RWPE2 (cell line): ENCODE measurements around the gene VDAC1.
A peak's percentile ranks its signal among the peaks of the same experiment; 100 is the strongest.

Source experiments
- ATAC-seq: fragments of 200-7000 bp; cut with Tn5 transposase; 3 replicates; pipeline ENCODE4 v1.9.1; 2021; ENCODE audit warnings: low read depth
- DNase-seq: peaks from one replicate; pipeline ENCODE4 v3.0.0-alpha.2; 2020; ENCODE audit warnings: low spot score
- H3K27ac ChIP-seq: fragments of 450-650 bp; 2 replicates; pipeline ENCODE4 v1.5.1; 2017; ENCODE audit warnings: mild to moderate bottlenecking; ENCODE audit not compliant: poor library complexity, severe bottlenecking
- H3K27me3 ChIP-seq: fragments of 250-450 bp; sonication (Bioruptor Pico); 2 replicates; pipeline ENCODE4 v1.5.1; 2021; ENCODE audit warnings: mild to moderate bottlenecking, moderate library complexity; ENCODE audit not compliant: insufficient read depth, poor library complexity, severe bottlenecking
- H3K36me3 ChIP-seq: fragments of 250-450 bp; sonication (Bioruptor Pico); 2 replicates; pipeline ENCODE4 v1.5.1; 2020; ENCODE audit warnings: low read depth, mild to moderate bottlenecking, moderate library complexity
- H3K4me1 ChIP-seq: fragments of 250-450 bp; sonication (Bioruptor Pico); 2 replicates; pipeline ENCODE4 v1.5.1; 2021; ENCODE audit warnings: mild to moderate bottlenecking, moderate library complexity; ENCODE audit not compliant: insufficient read depth, poor library complexity, severe bottlenecking
- H3K4me3 ChIP-seq: fragments of 250-450 bp; sonication (Bioruptor Pico); 2 replicates; pipeline ENCODE4 v1.5.1; 2021; ENCODE audit warnings: mild to moderate bottlenecking, moderate library complexity; ENCODE audit not compliant: severe bottlenecking
- H3K9me3 ChIP-seq: fragments of 250-450 bp; sonication (Bioruptor Pico); 2 replicates; pipeline ENCODE4 v1.5.1; 2021; ENCODE audit warnings: mild to moderate bottlenecking, moderate library complexity; ENCODE audit not compliant: severe bottlenecking
- CTCF ChIP-seq: fragments of 450-650 bp; IDR thresholded peaks from one replicate; pipeline ENCODE4 v1.5.1; 2017; ENCODE audit warnings: mild to moderate bottlenecking, moderate library complexity; ENCODE audit not compliant: poor library complexity, severe bottlenecking

Gene VDAC1

GRCh38 chr5:134004626-134005416, at the start of gene VDAC1:
Gene VDAC1 (minus strand): TSS chr5:134004975. CDS start chr5:133993012, 11,963 bp downstream.
- TF ChIP-seq CTCF = peak; percentile 6
- peak; percentile 90 for DNase-seq
- peak within 1 kb of the TSS; percentile 85 for H3K27ac ChIP-seq
- peaks cover 39% of the 10 kb centered on the region for H3K36me3 ChIP-seq
- peak; percentile 77 for ATAC-seq
- no peaks in the 10 kb centered on the region for H3K9me3 ChIP-seq
- H3K4me3 ChIP-seq = peak within 1 kb of the TSS; percentile 97
- peaks cover 5% of the 10 kb centered on the region for H3K4me1 ChIP-seq
- H3K27me3 ChIP-seq = no peaks in the 10 kb centered on the region

DNA sequence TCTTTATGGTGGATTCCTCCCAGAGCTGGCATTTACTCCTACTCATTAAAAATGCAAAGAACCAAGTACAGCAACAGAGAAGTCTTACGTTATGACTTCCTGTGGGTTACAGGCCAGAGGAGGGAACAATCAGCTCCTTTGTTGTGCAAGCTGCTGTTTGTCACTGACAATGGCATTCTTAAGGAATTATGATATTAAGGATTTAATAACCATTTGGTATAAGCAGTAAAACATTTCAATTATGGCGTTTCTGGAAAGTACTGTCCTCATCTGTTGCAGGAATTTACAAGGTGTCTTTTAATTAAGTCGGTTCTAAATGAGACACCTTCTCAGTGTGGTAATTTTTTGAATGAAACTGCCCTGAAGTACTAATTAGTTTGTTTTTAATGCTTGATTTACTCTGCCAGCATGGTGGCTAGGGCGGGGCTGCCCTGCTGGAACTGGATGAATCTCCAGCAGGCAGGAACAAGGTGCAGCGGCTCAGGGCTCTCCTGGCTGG, 49.1 kb upstream of the VDAC1 start:
- ATAC-seq = peak; percentile 66
- no peak for DNase-seq
- Histone ChIP-seq H3K4me1 (peaks cover 18% of the 10 kb centered on the region), H3K36me3 (no peaks in the 10 kb centered on the region), H3K4me3 (no peak overlapping the region), H3K27me3 (no peaks in the 10 kb centered on the region), H3K27ac (peak overlapping the region; percentile 13), H3K9me3 (no peaks in the 10 kb centered on the region)
- TF ChIP-seq CTCF = no peak

- DNase-seq = no peak
- no peak for TF ChIP-seq CTCF
- Histone ChIP-seq H3K9me3 (no peaks in the 10 kb centered on the region), H3K4me1 (peaks cover 13% of the 10 kb centered on the region), H3K36me3 (no peaks in the 10 kb centered on the region), H3K27ac (peak overlapping the region; percentile 13), H3K4me3 (no peak overlapping the region), H3K27me3 (no peaks in the 10 kb centered on the region)
- no peak; the same call in 2 of the 3 replicates for ATAC-seq
Observed at GRCh38 chr5:134053314-134053839, 48.6 kb upstream of the VDAC1 start.

- no peaks in the 10 kb centered on the region for H3K27me3 ChIP-seq
- peaks cover 12% of the 10 kb centered on the region for H3K4me1 ChIP-seq
- DNase-seq (no peak), ATAC-seq (peak; percentile 71)
- TF ChIP-seq CTCF = no peak
- no peaks in the 10 kb centered on the region for H3K36me3 ChIP-seq
- H3K27ac ChIP-seq = no peak overlapping the region
- H3K9me3 ChIP-seq = no peaks in the 10 kb centered on the region
- H3K4me3 ChIP-seq = no peak overlapping the region
Observed at GRCh38 chr5:134051305-134051704, 46.5 kb upstream of the VDAC1 start.

DNA sequence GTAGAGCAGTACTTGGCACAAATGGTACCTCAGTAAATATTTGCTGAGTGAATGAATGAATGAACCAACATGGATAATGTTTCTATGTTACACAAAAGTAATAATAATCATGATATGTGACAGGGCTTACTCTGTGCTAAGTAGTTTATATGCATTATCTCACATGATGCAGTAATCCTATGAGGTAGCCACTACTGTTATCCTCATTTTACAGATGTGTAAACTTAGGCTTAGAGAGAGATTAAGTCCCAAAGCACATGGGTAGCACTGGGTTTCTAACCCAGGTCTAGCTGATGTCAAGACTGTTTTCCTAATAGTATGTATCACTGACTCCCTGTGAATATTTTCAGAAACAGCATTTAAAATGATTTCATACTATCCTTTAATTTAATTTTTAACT, 44.1 kb upstream of the VDAC1 start:
- H3K4me1 ChIP-seq = peaks cover 5% of the 10 kb centered on the region
- H3K27ac ChIP-seq = no peak overlapping the region
- no peaks in the 10 kb centered on the region for H3K27me3 ChIP-seq
- DNase-seq (no peak), ATAC-seq (no peak)
- no peaks in the 10 kb centered on the region for H3K36me3 ChIP-seq
- H3K4me3 ChIP-seq = no peak overlapping the region
- no peaks in the 10 kb centered on the region for H3K9me3 ChIP-seq
- TF ChIP-seq CTCF = no peak
